HG02678 (cell line): ENCODE data around the gene CCDC30.

Experiments used
- ATAC-seq: cut with Tn5 transposase; IDR thresholded peaks from one replicate; pipeline ENCODE4 v1.9.1; 2021; ENCODE audit warnings: mild to moderate bottlenecking, moderate library complexity; ENCODE audit not compliant: unreplicated experiment

CCDC30 gene

DNA sequence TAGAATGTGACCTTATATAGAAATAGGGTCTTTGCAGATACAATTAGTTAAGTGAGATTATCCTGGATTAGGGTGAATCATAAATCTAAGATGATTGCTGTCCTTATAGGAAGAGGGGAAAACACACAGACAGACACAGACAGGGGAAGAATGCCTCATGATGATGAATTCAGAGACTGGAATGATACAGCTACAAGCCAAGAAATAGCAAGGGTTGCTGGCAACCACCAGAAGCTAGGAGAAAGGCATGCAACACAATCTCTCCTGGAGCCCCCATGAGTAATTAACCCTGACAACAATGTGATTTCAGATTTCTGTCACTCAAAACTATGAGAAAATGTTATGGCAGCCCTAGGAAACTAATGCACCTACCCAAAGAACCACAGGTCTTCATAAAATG is 176.0 kb downstream of the CCDC30 start:
- ATAC-seq: no peak

DNA sequence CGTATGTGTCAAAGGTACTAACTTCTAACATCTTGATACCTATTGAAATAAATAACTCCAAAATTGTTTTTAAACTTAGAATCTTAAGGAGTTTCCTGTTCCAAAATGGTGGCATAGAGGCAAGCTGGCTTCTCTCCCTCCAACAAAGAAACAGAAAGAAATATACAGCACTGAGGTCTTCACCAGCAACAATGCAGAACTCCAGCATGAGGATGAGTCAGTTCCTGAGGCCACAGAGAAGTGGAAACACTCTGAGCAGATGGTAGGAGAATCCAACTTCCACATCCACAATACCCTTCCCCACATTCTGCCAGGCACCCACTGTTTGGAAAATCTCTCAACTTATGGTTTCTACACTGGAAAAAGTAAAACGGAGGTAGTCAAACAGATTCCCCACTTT is 183.0 kb downstream of the CCDC30 start:
- ATAC-seq: no peak

DNA sequence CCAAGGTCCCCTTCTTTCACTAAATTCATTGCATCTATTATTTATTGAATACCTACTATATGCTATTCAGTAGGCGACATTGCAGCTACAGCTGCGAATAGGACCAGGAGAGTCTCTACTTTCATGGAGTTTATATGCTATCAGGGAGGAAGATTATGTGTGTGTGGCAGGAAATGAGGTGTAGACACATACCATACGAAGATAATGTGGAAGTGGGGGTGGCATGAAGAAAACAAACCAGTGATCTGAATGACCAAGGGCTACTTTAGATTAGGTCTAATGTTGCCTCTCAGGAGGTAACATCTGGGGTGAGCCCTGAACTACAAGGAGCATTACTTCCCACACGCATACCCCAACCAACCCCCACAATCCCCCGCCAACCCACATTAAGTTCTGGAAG is 194.1 kb downstream of the CCDC30 start:
- ATAC-seq: no peak

DNA sequence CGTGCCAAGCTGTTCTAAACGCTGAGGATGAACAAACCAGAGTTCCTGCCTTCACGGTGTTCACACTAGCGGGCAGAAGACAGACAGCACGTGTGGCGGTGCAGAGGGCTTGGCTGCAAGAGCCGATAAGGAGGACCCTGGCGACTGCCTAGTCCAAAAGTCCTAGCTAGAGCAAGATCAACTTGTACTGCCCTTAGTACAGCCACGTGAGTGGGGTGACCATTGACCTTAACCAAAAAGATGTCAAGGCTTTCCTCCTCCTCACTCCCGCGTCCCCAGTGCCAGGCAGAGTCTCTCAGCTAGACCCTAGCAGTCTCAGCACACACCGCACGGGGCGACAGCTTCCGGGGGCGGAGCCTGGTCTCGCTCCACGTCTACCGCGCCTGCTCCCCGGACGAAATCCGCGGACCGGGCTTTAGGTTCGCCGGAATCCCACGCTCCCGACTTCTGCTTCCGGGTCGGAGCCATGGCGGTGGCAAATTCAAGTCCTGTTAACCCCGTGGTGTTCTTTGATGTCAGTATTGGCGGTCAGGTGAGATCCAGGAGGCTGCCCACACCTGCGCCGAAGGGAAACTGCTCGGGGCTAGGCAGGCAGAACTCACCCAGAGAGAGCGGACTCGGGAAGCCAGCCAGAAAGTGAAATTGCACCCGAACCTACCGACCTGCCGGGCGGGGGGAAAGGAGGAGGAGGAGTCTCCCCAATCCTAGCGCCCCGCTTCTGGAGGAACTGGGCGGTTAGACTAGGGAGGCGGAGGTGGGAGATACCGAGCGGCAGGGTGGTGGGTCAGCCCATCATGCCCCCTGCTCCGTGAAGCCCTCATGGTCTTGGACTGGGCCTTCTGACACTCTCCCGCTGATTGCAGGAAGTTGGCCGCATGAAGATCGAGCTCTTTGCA is 195.1 kb downstream of the CCDC30 start, which contains the start of gene PPIH:
Gene PPIH (plus strand): TSS at position 443 of the 896 bp plus-strand sequence. CDS start 24 bp downstream, at position 467.
- peak; percentile 94 for ATAC-seq

DNA sequence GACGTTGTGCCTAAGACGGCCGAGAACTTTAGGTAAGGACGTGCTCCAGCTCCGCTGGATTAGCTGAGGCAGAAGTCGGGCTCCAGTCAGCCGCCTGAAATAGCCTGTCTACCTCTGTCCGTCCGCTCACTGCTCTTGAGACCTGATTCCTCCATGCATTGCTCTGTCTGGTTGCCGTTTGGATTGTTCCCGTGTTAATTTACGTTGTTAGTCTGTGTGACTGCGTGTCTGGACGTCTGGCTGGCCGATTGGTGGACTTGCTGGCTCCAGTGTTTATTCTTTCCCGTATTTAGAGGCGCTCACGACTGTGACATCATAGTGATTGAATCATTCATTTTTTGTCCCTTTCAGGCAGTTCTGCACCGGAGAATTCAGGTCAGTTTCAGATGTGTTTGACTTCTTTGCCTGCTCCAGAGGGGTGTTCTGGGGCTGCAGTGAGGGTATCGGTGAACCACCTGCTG is 195.8 kb downstream of the CCDC30 start:
- ATAC-seq: no peak

DNA sequence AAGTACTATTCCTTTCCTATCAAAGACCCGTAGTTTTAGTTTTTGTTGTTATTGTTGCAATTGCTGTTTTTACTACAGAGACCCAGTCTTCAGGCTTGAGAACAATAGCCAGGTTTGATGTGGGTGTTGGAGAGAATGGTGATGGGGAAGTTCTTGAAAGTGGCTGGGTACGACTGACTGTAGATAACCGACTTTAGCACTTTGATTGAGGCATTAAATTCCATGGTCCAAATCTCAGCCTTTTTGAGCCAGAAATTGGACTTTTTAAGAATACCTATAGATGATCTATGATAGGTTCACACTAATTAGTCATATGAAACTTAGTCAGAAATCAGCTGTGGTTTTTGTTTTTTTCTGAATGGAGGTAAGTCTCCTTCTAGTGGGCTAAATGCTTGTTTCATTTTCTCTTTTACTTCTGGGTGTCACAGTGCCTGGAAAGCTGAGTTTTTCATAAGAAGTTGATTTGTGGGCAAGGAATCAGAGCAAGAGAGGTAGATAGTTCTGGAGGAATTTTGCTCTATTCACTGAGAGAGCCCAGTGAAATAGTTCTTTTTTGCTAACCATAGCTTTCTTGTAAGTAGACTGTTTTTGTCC is 197.9 kb downstream of the CCDC30 start:
- ATAC-seq: no peak

DNA sequence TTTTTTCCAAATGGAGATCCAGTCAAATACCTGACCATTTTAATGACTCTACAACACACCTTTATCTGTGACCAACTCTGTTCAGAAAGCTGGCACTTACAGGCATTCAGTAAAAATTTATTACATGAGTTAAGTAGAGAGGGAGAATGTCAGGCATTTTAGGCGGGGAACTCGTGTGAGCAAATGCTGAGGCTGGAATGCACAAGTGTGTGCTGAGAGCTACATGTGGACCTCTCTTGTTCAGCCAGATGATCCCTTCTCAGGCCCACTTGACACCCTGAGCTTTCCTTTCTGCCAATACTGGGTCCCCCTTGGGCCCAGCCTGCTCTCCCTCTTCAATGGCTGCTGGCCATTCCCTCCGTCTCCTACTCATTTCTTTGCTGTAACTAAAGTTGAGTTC is 206.8 kb downstream of the CCDC30 start:
- ATAC-seq: no peak

DNA sequence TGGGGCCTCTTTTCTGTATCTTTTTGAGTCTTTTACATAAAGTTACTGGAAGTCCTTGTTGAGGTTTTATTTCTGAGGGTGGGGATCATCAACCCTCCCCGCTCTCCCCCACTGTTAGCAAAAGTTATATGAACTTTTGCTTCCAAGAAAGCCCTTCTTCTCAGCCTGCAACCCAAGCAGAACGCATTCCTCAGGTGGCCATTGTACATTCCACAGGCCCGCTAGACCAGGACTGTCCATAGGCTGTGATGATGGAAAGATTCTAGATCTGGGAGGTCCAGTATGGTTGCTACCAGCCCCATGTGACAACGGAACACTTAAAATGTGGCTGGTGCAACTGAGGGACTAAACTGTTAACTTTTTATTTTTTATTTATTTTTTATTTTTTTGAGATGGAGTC is 207.3 kb downstream of the CCDC30 start:
- ATAC-seq: no peak

DNA sequence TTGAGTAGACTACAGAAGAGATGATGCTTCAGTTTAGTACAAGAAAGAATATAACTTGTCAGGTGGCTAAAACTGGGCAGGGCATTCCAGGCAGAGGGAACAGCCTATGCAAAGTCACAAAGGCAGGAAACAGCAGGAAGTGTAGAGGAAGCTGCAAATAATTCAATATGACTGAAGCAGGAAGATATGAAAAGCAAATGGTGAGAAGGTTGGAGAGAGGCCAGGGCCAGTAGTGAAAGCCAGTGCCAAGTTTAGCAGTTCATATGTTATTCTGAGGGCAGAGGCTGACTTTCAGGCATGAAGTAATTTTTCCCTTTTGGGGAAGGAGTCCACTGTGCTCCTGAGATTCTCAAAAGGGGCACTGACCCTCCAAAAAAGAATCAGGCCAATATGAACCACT is 211.1 kb downstream of the CCDC30 start:
- ATAC-seq: no peak

DNA sequence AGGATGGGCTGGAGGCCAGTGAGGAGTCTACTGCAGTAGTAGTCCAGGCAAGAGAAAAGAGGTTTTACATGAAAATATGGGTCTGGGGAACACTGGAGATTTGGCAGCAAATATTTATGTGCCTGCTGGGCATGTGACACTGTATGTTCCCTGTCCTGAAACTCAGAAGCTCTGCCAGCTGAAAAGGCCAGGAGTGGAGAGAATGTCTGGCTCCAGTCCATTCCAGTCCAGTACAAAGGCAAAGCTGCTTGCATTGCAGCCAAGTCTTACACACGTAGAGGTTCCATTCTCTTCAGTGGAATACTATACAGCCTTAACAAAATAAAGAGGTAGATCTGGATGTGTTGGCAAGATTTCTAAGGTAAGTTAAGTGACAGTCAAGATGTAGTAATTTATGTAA is 211.6 kb downstream of the CCDC30 start:
- no peak for ATAC-seq

DNA sequence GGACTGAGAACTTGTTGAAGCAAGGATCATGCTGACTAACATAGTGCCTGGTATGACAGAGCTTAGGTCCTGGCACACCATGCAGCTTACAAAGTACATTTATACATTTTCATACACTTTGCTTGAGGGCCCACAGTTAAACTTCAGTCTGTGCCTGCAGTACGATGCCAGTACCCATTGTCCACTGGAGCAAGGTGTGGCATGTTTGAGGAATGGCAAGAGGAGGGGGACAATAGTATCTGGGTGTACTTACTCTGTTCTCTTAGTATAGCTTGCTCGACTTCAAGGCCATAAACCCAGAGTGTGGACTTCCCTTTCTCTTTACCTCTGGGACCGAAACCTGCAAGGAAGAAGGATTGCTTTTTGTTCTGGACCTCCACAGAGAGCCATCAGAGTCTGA is 212.4 kb downstream of the CCDC30 start:
- ATAC-seq: no peak

DNA sequence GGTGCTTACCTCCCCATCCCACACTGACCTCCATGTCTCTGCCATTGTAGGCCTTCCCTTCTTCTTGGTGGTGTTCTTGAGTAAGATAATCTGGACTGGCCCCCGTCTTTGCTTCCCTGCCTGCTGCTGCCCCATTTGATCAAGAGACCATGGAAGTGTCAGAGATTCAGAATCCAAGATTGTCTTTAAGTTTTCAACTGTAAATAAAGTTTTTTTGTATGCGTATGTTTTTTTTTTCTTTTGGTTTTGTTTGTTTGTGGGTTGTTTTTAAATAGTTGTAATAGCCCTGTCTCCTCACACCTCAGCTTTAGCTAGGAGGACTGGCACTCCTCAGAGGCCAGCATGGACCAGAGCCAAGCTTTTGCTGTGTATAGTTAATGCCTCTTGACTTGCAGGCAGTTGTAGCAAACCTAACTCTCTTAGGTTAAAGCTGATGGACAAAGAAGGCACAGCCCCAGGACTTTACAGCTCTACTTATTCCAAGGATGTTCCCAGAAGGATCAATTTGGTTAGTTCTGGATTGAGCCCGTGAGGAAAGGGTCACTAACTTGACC is 213.5 kb downstream of the CCDC30 start:
- no peak for ATAC-seq

DNA sequence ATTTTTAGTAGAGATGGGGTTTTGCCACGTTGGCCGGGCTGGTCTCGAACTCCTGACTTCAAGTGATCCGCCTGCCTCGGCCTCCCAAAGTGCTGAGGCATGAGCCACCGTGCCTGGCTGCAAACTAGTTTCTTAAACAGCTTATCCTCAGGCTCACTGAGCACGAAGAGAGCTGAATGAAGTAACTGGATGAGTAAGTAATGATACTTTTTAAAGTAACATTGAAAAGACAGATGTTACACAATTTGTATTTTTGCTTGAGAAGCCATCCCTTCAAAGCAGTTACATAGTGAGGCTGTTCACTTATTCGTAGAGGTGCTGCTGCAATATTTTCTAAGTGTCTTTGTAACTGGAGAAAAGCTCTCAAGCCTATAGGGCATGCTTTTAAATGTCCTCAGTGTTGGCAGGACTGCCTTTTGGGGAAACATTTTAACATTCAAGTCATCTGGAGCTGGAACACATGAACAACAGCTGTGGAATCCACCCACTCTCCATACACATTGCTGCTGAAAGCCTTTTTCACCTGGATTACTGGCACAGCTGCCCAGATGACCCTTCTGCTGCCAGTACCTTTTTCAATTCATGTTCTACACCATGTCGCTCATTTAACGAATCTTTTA is 216.4 kb downstream of the CCDC30 start:
- ATAC-seq: no peak

DNA sequence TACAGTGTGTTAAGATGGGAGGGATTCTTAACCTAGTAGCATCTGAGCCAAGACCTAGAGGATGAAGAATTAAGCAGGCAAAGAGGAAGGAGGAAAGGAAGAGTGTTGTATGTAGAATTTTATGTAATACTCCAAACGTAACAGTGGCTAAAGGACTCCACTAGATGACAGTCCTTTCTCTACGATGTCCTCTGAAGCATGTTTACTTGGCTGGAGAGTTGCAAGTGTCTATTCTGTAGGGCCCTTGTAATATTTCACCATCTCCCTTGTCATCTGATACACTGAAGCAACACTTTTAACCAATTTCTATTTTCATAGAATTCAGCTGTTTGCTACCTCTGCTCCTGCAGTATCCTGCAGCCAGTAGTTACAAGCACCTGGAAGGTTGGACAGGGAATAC is 217.0 kb downstream of the CCDC30 start:
- ATAC-seq: no peak

DNA sequence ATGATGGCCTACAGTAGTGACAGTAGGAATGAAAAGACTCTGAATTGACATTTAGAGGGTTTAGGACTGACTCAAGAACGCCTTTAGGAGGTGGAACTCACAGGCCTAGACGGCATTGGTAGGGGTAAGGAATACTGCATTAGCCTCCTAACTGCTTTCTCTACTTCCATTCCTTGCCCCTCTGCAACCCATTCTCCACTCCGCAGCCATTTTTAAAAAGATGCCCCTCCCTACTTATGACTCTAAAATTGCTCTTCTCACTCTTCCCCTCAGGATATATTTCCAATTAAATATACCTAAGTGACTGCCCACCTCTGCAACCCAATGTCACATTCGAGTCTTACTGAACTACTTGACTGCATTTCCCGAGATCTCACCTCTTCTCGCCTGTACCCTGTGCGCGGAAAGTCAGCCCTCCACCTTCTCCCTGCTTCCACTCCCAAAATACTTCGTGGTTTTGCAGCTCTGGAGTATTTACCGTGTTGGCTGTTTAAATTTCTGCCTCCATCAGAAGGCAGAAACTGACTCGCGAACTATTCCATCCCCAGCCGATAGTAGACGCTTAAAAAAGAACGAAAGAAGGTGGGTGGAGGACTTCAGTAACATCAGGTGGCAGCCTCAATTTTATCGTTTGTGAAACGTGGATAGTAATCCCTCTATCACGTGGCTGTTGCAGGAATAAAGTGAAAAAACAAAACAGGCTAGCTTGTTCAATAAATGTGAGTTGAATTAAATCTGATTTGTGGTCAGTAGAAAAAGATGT is 218.0 kb downstream of the CCDC30 start:
- ATAC-seq: no peak

DNA sequence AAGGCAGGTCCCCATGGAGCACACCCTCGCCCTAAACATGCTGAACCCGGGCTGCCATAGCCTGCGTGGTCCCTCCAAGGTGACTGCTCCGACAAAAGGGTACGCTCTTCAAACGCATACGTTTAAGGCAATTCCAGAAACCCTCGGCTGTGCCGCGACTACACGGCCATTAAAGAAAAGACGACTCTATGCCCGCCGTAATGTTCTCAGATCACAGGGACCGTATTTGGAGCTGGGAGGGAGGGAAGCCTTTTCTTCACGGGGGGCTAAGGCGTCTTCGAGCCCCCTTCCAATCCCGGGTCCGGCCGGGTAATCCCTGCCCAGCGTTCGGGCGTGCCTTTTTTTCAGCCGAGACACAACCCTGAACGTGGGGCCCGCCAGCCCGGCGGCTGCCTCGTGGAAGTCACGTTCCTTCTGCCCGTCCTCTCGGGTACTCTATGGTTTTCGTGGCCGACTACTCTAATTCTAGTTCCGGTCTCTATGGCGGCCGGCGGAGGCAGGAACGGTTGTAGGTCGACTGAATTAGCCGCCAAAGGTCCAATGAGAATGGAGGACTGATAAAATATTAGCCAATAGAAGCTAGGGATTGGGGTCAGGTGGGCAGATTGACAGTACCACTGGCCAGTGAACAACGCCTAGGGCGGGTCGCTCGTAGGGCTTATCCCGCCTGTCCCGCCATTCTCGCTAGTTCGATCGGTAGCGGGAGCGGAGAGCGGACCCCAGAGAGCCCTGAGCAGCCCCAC is 218.8 kb downstream of the CCDC30 start, which contains the start of gene YBX1:
Gene YBX1 (plus strand): TSS at position 678 of the 743 bp plus-strand sequence. CDS start 148 bp downstream, outside the sequence.
- ATAC-seq: peak; percentile 90

DNA sequence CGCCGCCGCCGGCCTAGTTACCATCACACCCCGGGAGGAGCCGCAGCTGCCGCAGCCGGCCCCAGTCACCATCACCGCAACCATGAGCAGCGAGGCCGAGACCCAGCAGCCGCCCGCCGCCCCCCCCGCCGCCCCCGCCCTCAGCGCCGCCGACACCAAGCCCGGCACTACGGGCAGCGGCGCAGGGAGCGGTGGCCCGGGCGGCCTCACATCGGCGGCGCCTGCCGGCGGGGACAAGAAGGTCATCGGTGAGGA is 219.3 kb downstream of the CCDC30 start:
- ATAC-seq: peak; percentile 16

DNA sequence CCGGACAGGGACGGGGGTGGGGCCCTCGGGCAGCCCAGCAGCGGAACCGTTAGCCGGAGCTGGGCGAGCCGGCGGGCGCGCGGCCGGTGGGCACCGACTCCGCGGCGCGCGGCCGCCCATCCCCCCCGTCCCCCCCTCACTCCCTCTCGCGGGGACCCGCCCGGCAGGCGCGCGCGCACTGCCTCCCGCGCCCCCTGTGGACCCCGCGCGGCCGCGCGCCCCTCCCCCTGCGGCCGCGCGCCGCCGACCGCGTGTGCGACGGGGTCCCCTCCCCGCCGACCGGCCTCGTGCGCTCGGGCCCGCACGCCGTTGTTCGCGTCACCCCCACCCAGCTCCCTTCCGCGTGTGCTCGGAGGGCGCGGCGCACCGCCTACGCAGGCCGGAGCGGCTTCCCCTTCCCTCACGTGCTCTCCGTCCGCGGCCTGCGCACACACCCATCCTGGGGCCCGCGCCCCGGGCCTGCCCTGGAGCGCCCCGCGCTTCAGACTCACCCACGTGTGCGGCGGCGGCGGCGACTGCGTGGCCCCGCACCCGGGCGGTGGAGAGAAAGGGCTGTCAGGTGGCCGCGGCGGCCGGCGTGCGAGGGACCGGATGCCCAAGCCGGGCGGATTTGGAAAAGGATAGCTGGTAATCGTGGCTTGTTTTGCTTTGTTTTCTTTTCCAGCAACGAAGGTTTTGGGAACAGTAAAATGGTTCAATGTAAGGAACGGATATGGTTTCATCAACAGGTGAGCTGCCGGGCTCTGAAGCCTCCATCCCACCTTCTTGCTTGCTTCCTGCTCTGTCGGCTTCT is 219.8 kb downstream of the CCDC30 start:
- peak; percentile 41 for ATAC-seq

DNA sequence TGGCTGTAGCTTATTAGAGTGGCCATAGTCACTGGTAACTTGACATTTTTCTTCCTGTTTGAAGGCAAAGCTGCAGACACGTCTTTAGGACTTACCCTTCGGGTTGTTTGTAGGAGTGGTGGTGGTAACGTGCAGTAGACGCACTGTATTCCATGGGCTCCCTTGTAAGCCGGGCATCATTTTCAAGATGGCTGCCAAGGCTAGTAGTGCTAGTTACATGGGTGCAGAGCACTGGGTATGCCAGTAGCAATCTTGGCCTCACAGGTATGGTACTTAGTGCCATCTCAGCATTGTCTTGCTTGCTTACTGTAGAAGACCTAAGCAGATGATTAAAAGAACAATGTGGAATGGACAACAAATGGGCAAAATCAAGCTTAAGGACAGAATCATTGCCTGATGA is 221.1 kb downstream of the CCDC30 start:
- no peak for ATAC-seq
